Measurements from ENCODE around the gene FBH1.
"Not testable (repeated sequence)": the region's sequence is repeated elsewhere in the genome, so short reads cannot be mapped to it uniquely, and the experiment has no call there.

FBH1 gene

GRCh38 chr10:5876181-5876768, 13.8 kb upstream of the FBH1 start:
- no peak for DNase-seq (ENCODE audit: low spot score)

DNA sequence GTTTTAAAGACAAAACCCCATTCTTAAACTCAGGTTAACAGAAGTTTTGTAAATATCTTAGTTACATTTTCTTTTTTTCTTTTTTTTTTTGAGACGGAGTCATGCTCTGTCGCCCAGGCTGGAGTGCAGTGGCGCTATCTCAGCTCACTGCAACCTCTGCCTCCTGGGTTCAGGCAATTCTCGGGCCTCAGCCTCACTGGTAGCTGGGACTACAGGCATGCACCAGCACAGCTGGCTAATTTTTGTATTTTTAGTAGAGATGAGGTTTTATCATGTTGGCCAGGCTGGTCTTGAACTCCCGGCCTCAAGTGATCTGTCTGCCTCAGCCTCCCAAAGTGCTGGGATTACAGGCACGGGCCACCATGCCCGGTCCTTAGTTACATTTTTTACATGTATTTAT, 13.0 kb upstream of the FBH1 start:
- DNase-seq (ENCODE audit: low spot score): not testable (repeated sequence)

DNA sequence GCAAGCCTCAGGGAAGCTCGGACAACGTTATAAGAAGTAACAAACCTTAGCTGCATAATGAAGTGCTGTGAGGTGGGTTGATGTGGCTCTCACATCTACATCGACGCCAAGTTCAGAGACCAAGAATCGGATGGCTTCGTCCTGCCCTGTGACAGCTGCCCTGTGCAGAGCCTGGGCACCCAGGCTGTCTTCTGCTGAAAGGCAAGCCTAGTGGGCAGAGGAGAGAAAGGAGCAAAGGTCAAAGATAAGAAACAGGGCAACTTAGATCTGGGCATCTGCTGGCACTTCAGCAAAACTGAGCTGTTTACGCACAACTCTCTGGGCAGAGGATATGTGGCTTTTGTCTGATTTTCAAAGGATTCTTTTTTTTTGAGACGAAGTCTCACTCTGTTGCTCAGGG, 7.1 kb upstream of the FBH1 start:
- DNase-seq (ENCODE audit: low spot score): no peak

DNA sequence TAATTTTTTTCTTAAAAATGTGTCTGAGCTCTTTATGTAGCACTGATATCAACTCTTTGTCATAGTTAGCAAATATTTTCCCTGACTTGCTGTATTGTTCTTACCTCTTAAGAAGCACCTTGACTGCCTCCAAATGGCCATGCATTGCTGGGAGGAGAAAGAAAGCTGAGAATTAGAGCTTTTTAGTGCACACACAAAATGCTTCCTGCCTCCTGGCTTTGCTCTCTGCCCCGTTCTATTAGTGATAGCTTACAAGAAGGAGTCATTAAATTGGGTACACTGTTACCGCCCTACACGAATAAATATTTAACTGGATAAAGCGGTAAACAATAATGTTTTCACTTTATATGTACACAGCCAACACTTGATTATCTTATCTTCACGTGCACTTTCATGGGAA, 4.4 kb upstream of the FBH1 start:
- no peak for DNase-seq (ENCODE audit: low spot score)

- no peak for DNase-seq (ENCODE audit: low spot score)
Measured at GRCh38 chr10:5887029-5887428, 3.0 kb upstream of the FBH1 start.

- no peak for DNase-seq (ENCODE audit: low spot score)
Measured at GRCh38 chr10:5887641-5888040, 2.4 kb upstream of the FBH1 start.

DNA sequence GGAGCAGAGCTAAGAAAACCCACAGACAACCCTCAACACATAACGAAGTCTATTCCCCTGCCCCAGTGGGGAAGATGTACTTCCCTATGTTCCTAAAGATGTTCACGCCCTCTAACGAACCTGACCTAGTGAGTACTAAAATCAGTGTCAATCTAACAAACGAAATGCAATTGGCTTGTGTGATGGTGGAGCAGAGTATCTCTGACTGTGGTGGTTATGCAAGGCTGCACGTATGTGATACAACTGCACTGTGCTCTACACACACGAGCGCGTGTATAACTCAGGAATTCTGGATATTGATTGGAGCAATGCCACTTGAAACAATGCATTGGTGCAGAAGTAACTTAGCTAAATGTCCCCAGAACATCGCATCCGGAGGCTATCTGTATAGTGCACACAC, 1.7 kb upstream of the FBH1 start:
- peak; percentile 53 for DNase-seq (ENCODE audit: low spot score)

DNA sequence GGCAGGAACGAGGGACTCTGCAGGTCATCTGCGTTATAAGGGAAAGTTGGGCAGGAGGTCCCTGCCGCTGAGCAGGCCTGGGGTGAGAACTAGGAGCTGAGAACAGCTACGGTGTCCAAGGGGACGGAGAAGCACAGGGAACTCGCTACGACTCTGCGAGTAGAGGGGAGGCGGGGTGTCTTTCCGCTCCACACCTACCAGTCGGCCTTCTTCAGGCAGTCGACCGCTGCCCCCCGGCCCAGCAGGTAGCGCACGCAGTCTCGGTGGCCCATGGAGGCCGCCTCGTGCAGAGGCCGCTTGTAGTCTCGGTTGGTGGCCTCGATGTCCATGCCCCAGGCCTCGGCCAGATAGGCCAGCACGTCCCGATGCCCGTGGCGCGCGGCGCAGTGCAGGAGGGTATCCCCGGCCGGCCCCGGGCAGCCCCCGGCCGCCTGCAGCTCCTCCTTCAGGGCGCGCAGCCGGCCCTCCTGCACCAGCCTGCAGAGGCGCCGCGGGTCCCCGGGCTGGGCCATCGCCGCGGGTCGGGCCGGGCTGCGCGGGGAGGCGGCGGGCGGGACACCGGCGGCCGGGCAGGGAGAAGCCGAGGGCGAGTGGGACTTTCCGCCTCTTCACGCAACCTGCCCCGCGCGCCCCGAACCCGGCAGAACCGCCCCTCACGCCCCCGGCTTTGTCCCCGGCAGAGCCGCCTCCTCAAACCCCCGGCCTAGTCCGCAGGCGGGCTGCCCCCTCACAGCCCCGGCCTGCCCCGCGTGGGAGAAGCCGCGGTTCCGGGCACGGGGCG, 1.0 kb upstream of the FBH1 start:
- DNase-seq (ENCODE audit: low spot score): peak; percentile 64

DNA sequence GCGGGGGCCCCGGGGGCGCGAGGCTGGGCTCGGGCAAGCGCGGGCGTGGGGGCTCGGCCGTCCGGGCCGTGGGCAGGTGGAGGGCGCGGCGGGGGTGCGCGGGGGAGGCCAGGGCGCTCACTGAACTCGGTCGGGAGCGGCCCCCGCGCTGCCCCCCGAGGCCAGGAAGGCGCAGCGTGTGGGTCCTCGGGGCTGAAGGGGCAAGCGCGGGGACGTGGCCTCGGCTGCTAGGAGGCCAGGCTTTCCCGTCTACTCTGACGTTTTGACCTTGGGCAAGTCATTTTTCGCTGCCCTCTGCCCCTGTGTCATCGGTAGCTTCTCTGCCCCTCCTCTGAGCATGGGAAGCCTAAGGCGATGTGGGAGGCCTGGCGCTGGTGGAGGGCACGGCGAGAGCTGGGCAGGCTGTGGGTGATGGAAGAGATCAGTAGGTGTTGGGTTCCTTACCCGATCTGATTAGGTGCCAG, 441 bp downstream of the FBH1 start:
- DNase-seq (ENCODE audit: low spot score): peak; percentile 74

GRCh38 chr10:5891009-5891408, 966 bp downstream of the FBH1 start:
- DNase-seq (ENCODE audit: low spot score): no peak

GRCh38 chr10:5892007-5892406, 2.0 kb downstream of the FBH1 start:
- DNase-seq (ENCODE audit: low spot score): no peak

DNA sequence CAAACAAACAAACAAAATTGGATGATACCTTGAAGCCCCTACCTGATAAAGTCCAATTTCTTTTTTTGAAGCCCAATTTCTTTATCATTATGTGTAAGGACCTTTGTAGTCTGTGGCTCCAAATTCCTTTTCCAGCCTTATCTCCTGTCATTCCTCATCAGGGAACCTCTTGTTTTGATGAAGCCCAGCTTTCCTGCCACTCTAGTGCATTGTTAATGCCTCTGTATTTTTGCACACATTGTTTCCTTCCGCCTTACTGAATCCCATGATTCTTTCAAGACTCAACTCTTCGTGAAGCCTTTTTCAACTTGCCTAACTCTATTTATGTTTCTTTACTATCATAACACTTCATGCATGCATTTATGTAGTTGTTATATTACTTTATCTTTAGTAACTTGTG, 3.3 kb downstream of the FBH1 start:
- DNase-seq (ENCODE audit: low spot score): no peak

DNA sequence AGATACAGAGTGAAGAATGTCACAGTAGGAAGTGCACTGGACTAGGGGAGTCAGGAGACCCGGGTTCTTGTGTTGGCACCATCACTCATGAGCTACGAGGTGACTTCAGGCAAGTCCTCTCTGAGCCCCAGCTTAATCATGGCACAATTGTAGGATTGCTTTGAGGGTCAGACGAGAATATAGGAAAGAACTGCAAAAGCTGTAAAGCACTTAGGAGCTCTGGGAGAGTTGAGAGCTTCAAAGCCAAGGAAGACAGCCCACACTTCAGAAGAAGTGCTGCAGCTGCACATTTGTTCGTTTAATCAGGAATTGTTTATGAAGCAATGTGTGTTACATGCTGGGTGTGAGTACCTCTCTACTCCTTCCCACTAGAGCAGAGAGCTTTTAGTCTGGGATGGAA, 4.4 kb downstream of the FBH1 start:
- DNase-seq (ENCODE audit: low spot score): no peak

- no peak for DNase-seq (ENCODE audit: low spot score)
Measured at GRCh38 chr10:5894873-5895272, 4.8 kb downstream of the FBH1 start.

DNA sequence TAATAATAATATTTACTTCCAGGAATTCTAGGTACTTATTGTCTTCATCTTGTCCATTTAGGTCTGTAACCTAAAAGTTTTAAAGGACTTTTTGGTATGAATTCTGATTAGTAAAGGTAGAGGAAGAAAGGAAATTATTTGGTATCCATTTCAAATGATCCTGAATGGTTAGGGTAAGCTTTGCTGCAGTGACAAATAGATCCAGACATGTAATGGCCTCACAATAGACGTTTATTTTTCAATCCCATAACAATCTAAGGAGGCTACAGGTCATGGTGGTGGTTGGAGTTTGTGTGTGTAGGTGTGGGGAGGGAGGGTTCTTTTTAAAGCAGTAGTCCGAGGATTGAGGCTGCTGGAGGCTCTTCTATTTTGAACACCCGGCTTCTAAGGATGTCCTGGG, 5.3 kb downstream of the FBH1 start:
- DNase-seq (ENCODE audit: low spot score): no peak

DNA sequence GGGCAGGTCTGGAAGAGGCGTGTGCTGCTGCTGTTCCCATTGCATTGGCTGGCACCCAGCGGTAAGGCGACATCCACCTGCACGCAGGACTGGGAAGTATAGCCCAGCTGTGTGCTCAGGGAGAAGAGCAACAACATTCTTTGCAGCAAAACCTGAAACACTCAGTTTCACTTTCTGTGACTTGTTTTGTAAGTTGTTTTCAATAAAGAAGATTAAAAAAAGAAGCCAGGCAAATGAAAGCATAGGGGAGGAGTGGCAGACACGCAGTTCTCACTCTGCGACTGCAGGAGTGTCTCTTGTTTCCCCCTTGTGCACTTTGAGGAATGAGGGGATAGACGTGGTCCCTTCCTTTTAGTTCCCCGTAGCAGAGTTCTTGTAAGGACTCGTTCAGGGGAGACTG, 5.8 kb downstream of the FBH1 start:
- DNase-seq (ENCODE audit: low spot score): no peak

DNA sequence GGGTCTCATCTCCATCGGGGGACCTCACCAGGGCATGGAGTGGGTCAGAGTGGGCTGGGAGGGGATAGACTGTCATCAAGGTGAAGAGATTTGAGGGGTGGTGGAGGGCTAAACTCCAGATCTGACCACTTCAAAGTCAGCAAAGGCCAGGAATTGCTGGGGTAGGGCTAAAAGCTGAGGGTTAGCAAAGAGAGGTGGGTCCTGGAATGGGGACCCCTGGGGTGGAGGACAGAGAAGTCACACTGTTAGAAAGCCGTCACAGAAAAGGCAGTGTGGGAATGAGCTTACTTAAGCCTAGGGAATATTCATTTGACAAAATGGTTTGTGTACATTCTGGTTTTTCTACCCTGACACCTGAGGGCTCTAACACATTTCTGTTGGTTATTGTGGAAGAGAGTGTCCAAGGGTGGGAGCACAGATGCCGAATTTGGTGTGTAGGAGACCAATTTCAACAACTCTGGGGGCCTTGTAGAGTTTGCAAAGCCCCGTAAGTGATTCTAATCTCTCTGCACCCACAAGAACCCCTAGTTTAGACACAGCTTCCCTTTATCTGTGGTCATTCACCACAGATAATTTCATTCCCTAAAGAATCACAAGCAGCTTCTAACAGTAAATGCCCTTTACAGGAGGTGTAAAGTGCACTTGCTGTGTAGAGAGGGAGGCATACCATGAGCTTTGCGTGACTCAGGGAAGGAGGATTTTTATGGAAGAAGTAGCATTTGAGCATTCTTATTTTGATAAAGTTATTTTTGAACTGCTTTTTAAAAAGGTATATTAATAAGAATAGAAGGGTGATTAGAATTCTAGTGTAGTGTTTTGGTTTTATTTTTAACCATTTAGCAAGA, 6.4 kb downstream of the FBH1 start:
- no peak for DNase-seq (ENCODE audit: low spot score)

DNA sequence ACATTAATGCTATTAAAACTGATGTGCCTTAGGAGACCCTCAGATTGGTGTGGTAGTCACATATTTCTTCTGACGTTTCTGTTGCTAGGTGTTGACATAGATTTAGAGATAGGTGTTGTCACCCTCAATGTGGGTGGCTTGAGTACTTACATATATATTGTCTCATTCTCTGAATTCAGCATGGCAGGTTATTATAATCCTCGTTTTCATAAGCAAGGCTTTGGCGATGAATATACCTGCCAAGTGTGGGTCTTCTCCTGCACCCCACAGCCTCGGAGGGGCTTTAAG, 7.0 kb downstream of the FBH1 start:
- no peak for DNase-seq (ENCODE audit: low spot score)

DNA sequence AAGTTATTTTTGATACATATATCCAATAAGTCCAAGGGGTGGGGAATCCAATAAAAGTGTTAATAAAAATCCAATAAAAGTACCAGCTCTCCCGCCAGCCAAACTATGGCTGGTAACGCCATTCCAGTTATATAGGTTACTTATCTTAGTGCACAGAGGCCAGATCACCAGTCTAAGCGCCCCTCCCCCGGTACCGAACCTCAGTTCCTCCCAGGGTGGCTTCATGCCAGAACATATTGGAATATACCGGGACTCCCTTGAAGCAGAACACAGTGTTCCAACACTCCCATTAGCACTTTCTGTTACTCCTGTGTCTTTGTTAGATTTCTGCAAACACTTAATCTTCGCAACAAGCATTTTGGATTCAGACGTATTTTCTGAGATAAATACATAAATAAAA, 7.5 kb downstream of the FBH1 start:
- DNase-seq (ENCODE audit: low spot score): no peak

DNA sequence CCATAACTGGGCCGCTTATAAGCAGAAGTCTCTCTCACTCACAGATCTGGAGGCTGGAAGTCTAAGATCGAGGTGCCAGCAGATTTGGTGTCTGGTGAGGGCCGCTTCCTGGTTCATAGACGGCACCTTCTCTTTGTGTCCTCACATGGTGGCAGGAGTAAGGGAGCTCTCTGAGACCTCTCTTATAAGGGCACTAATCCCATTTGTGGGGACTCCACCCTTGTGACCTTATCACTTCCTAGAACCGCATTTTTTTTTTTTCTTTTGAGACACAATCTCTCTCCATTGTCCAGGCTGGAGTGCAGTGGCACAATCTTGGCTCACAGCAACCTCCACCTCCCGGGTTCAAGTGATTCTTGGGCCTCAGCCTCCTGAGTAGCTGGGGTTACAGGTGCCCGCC, 8.1 kb downstream of the FBH1 start:
- no peak for DNase-seq (ENCODE audit: low spot score)

DNA sequence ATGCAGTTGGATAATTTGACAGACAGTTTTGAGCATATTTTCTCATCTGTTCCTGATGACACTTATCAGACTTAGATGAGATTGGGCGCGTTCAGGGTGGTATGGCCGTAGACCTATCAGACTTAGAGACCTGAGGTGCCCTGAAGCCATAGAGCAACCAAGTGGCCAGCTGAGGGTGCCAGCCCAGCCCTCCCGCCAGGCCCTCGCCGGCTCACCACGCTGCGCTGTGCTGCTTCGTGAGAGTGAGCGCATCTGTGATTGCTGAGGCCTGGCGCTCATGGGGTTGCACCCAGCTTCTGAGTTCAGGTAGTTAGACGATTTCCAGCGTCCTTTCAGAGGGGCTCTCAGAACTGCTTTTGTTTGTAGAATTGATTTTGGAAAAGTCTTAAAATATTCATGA, 10.2 kb downstream of the FBH1 start:
- no peak for DNase-seq (ENCODE audit: low spot score)

- no peak for DNase-seq (ENCODE audit: low spot score)
Measured at GRCh38 chr10:5902511-5903274, 12.7 kb downstream of the FBH1 start.

- DNase-seq (ENCODE audit: low spot score): no peak
Measured at GRCh38 chr10:5903563-5903962, 13.5 kb downstream of the FBH1 start.

Measured in RKO (cell line).